Heart left ventricle (tissue), 13 donors: Measurements from ENCODE around the gene SYPL1.

Experiments used
- POLR2A ChIP-seq, 2 donors: fragments of 450-650 bp; IDR thresholded peaks; one replicate each; pipeline ENCODE4 v1.6.1; 2017; ENCODE audit warnings: antibody characterized with exemption in 2 of 2, mild to moderate bottlenecking in 2 of 2, moderate library complexity in 2 of 2
- TF ChIP-seq, protein P1 (sequence below), 12 donors: fragments of 200-600 bp; sonication (generic) in 4 of 12; IDR thresholded peaks; one replicate each; pipeline versions ENCODE4 v1.5.0 to v1.8.0; 2018 to 2022; ENCODE audit warnings: antibody characterized with exemption in 12 of 12, mild to moderate bottlenecking in 5 of 12
- donor health status: ischemic (EF 13 %, LVEDD 7.1; RV severe dilation, severe dysfunction).
- donor health status: DM: no; HTN: yes; CAD: no.
- donor health status: DM: no; HTN: no; CAD: no.
- donor health status: ischemic (EF 25% LVEDD 6.9; RV normal size, moderate dysfunction).
- donor health status: ischemic (EF 25% LVEDD 5.7; RV mildly dilated, moderate dysfunction).
- donor health status: ischemic (EF 35%, LVEDD 5.7; RV mildly dilated, moderate dysfunction).
- donor health status: nonischemic (EF 11% LVEDD 7.7; RV severe dilation, severe dysfunction).
- donor health status: DM: yes; HTN: yes; CAD: no.
- donor health status: PGD.
- donor health status: ischemic (EF 29% LVEDD 5.4; RV normal size, mild dysfunction).
- donor health status: nonischemic (EF 23%, LVEDD 6.1; RV moderate dilation, normal function).

DNA sequence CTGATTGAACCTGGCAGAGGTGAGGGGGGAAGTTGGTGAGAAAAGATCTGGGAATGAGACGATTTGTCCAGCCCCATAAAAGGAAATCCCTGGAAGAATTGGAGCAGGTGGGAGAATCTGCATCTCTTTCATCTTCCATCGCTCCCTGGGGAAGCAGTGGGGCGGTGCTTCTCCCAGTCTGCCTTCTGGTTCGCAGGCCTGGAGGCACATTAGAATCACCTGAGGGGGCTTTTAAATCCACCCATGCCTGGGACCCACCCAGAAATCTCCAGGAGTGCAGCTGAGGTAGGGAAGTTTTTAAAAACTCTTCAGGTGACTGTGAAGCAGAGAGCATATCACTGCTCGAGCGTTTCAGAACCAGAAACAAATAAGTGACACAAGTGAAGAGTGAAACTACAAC lies 26.7 kb upstream of the SYPL1 start:
- TF ChIP-seq, protein P1, sequence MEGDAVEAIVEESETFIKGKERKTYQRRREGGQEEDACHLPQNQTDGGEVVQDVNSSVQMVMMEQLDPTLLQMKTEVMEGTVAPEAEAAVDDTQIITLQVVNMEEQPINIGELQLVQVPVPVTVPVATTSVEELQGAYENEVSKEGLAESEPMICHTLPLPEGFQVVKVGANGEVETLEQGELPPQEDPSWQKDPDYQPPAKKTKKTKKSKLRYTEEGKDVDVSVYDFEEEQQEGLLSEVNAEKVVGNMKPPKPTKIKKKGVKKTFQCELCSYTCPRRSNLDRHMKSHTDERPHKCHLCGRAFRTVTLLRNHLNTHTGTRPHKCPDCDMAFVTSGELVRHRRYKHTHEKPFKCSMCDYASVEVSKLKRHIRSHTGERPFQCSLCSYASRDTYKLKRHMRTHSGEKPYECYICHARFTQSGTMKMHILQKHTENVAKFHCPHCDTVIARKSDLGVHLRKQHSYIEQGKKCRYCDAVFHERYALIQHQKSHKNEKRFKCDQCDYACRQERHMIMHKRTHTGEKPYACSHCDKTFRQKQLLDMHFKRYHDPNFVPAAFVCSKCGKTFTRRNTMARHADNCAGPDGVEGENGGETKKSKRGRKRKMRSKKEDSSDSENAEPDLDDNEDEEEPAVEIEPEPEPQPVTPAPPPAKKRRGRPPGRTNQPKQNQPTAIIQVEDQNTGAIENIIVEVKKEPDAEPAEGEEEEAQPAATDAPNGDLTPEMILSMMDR (IDR thresholded peaks at IDR 0.05), result no peak
- TF ChIP-seq POLR2A (IDR thresholded peaks at IDR 0.05), result no peak
